PFSK-1 (cell line): Measurements from ENCODE around the gene ZMYND11.

Experiments
- FOXP2 ChIP-seq: optimal IDR thresholded peaks from 2 replicates; pipeline ENCODE3; 2011; ENCODE audit warnings: borderline replicate concordance, control low read depth, inconsistent platforms; ENCODE audit not compliant: insufficient read depth; ENCODE audit errors: extremely low read length, extremely low read depth
- POLR2AphosphoS5 ChIP-seq: IDR thresholded peaks from 2 replicates; pipeline ENCODE4 v1.6.1; 2012; ENCODE audit warnings: low read depth, mild to moderate bottlenecking, control low read depth, low read length, moderate library complexity
- SIN3A ChIP-seq: IDR thresholded peaks from 2 replicates; pipeline ENCODE4 v1.6.1; 2012; ENCODE audit warnings: mild to moderate bottlenecking, low read length, moderate library complexity, borderline replicate concordance; ENCODE audit not compliant: insufficient read depth
- TAF1 ChIP-seq: IDR thresholded peaks from 2 replicates; pipeline ENCODE4 v1.6.1; 2012; ENCODE audit warnings: low read length, control low read depth, borderline replicate concordance; ENCODE audit not compliant: insufficient read depth
- TF ChIP-seq, protein P1 (sequence below), 2 experiments: IDR thresholded peaks; 2 replicates each; pipeline versions ENCODE4 v1.6.1 to v1.8.0; 2011 to 2012; ENCODE audit warnings: low read depth in 2 of 2, low read length in 2 of 2, control low read depth in 1 of 2, inconsistent platforms in 1 of 2, mild to moderate bottlenecking in 1 of 2, moderate library complexity in 1 of 2; ENCODE audit not compliant: insufficient read depth in 1 of 2

ZMYND11 gene

DNA sequence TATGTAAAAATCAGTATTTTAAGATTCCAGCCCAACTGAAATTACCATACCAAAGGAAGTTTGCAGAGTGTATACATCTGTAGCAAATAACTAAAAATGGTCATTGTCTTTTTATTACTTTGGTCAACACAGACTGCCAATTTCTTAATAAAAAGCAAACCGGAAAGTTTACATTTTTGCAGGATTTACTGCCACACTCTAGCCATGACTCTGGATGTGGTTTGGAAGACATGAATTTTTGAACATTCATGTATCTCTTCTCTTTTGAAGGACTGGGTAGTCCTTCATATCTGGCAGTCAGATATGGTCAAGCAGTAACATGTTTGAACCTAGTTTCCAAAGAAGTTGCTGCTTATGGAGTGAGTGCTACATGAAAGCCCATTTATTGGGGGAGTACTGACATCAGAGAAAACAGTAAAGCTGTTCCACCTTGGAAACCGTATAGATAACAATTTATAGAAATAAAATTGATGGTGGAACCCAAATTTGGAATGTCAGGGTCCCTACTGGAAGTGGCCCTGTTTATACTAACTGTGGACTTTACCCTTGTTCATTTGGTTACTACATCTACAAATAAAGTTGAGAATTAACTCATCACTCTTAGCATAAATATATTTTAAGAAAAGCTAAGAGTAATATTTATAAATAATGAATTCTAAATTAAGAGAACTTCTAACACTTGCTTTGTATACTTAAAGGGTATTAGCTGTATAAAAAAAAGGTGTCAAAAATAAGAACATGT lies 84.6 kb downstream of the ZMYND11 start:
- TF ChIP-seq TAF1 (no peak), POLR2AphosphoS5 (no peak), SIN3A (no peak), FOXP2 (no peak)
- TF ChIP-seq, protein P1, sequence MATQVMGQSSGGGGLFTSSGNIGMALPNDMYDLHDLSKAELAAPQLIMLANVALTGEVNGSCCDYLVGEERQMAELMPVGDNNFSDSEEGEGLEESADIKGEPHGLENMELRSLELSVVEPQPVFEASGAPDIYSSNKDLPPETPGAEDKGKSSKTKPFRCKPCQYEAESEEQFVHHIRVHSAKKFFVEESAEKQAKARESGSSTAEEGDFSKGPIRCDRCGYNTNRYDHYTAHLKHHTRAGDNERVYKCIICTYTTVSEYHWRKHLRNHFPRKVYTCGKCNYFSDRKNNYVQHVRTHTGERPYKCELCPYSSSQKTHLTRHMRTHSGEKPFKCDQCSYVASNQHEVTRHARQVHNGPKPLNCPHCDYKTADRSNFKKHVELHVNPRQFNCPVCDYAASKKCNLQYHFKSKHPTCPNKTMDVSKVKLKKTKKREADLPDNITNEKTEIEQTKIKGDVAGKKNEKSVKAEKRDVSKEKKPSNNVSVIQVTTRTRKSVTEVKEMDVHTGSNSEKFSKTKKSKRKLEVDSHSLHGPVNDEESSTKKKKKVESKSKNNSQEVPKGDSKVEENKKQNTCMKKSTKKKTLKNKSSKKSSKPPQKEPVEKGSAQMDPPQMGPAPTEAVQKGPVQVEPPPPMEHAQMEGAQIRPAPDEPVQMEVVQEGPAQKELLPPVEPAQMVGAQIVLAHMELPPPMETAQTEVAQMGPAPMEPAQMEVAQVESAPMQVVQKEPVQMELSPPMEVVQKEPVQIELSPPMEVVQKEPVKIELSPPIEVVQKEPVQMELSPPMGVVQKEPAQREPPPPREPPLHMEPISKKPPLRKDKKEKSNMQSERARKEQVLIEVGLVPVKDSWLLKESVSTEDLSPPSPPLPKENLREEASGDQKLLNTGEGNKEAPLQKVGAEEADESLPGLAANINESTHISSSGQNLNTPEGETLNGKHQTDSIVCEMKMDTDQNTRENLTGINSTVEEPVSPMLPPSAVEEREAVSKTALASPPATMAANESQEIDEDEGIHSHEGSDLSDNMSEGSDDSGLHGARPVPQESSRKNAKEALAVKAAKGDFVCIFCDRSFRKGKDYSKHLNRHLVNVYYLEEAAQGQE (IDR thresholded peaks at IDR 0.05; ENCODE audit: insufficient read depth in 1 of 2, low read depth in 2 of 2, low read length in 2 of 2): no peak

DNA sequence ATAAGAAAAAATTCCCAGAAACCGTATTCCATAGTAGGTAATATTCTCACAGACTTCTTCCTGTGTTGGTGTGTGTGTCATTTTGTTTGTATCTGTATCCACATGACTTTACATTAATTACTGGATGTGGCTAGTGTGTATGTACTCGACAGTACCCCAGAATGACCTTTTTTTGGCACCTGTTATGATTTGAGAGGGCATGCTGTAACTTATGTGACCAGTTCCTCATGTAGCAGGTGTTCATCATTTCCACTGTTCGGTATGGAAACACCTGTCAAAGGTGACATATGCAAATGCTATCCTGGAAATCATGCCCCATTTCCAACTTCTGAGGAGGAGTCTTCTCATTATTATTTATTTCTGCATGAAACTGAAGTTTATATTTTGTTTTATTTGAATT lies 89.3 kb downstream of the ZMYND11 start:
- TF ChIP-seq, protein P1 (IDR thresholded peaks at IDR 0.05; ENCODE audit: insufficient read depth in 1 of 2, low read depth in 2 of 2, low read length in 2 of 2): no peak
- TF ChIP-seq FOXP2 (no peak), POLR2AphosphoS5 (no peak), SIN3A (no peak), TAF1 (no peak)

DNA sequence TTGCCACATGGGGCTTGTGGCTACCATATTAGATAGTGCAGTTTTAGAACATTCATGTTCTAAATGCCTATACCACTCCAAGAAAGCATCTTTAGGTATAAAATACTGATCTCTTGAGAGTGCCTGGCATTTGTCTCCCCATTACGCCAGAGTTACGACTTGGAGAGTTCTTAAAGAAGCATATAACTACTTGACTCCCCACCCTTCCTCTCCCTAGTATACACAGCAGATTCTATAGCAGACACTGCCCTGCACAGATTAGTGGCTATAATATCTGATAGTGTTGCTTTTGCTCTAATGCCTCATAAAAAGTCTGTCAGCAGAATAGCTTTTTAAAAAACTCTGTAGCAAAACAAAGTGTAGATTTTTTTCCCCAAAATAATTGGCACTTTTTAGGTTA lies 90.8 kb downstream of the ZMYND11 start:
- no peak for TF ChIP-seq POLR2AphosphoS5
- no peak for TF ChIP-seq SIN3A

DNA sequence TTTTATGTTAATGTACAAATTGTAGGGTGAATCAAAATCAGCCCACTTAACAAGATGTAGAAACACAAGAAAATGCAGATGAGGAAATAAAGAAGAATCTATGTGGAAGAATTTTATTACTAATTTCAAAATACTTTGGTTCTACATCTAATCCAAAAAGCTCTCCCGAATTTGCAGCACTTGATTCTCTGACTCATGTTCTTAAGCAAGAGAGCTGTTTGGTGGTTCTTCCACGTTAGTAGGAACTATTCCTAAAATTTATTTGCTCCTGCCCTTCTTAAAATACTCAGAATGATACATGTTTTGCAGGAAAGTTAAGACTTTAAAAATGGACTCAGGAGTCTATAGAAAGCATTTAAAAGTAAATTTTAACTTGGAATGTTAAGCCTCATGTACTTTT lies 91.8 kb downstream of the ZMYND11 start:
- TF ChIP-seq, protein P1 (IDR thresholded peaks at IDR 0.05; ENCODE audit: insufficient read depth in 1 of 2, low read depth in 2 of 2, low read length in 2 of 2): no peak
- TF ChIP-seq FOXP2: no peak
- TF ChIP-seq SIN3A: no peak
- TF ChIP-seq POLR2AphosphoS5: no peak

DNA sequence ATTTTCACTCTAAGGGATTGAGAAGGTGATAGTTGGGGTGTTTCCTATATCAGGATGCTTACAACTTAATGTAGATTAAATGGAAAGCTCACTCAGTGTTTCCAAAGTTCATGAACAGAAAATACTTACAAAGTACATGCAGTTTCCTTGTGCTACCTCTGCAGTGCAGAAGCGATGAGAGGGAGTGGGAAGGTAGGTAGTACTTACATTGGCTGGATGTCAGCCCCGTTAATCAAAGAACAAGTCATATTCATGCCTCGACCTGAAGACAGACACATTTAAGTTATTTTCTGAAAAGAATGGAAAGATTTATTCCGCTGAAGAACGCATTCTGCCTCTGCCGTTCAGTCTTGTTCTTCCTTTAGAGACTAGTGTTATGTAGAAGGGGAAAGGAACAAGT lies 93.1 kb downstream of the ZMYND11 start:
- no peak for TF ChIP-seq SIN3A
- no peak for TF ChIP-seq FOXP2
- no peak for TF ChIP-seq POLR2AphosphoS5
- TF ChIP-seq TAF1: no peak
- TF ChIP-seq, protein P1 (IDR thresholded peaks at IDR 0.05; ENCODE audit: insufficient read depth in 1 of 2, low read depth in 2 of 2, low read length in 2 of 2): no peak
